Measurements from ENCODE around the gene RPS8.

RPS8 gene

DNA sequence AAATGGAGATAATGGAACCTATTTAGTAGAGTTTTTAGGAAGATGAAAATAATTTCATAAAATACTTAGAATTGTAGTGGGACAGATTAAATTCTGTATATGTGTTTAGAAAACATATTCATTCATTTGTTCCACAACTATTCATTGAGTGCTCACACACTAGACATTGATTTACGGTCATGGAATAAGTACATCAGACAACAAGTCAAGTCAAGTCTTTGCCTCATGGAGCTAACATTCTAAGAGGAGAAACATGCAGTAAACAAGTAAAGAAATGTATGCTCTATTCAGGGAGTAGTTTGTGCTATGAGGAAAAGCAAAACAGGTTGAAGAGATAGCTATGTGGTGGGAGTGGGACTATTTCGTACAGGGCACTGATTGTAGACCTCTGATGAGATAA lies 42.0 kb downstream of the RPS8 start:
- TF ChIP-seq, protein P1, sequence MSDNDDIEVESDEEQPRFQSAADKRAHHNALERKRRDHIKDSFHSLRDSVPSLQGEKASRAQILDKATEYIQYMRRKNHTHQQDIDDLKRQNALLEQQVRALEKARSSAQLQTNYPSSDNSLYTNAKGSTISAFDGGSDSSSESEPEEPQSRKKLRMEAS (IDR thresholded peaks at IDR 0.05), result no peak
- no peak for TF ChIP-seq TAF1 (IDR thresholded peaks at IDR 0.05; ENCODE audit: low read depth)

DNA sequence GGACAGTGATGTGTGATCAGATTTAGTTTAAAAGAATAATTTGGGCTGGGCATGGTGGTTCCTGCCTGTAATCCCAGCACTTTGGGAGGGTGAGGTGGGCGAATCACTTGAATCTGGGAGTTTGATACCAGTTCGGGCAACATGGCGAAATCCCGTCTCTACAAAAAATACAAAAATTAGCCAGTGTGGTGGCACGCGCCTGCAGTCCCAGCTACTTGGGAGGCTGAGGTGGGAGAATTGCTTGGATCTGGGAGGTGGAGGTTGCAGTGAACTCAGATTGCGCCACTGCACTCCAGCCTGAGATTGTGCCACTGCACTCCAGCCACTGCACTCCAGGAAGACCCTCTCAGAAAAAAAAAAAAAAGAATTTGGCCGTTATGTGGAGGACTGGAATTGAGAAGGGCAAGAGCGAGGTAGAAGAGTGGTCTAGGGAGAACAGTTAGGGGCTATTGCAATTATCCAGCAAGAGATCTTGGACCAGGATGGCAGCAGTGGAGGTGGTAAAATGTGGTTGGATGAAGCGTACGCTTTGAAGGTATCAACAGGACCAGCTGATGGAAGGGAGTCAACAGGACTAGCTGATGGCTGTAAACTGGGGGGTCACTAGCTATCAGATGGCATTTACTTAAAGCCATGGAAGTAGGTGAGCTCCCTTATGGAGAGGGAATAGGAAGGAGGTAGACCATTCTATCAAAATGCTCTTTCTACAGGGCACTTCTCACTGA lies 42.6 kb downstream of the RPS8 start:
- TF ChIP-seq ZBTB7A (IDR thresholded peaks at IDR 0.05; ENCODE audit: low read depth), result no peak
- TF ChIP-seq CREB1 (IDR thresholded peaks at IDR 0.05; ENCODE audit: low read depth), result no peak
- TF ChIP-seq TCF12 (IDR thresholded peaks at IDR 0.05; ENCODE audit: low read depth), result no peak
- TF ChIP-seq, protein P2, sequence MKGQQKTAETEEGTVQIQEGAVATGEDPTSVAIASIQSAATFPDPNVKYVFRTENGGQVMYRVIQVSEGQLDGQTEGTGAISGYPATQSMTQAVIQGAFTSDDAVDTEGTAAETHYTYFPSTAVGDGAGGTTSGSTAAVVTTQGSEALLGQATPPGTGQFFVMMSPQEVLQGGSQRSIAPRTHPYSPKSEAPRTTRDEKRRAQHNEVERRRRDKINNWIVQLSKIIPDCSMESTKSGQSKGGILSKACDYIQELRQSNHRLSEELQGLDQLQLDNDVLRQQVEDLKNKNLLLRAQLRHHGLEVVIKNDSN (IDR thresholded peaks at IDR 0.05), result no peak
- no peak for TF ChIP-seq CEBPB (IDR thresholded peaks at IDR 0.05)
- TF ChIP-seq EGR1 (IDR thresholded peaks at IDR 0.05), result no peak
- TF ChIP-seq, protein P3, sequence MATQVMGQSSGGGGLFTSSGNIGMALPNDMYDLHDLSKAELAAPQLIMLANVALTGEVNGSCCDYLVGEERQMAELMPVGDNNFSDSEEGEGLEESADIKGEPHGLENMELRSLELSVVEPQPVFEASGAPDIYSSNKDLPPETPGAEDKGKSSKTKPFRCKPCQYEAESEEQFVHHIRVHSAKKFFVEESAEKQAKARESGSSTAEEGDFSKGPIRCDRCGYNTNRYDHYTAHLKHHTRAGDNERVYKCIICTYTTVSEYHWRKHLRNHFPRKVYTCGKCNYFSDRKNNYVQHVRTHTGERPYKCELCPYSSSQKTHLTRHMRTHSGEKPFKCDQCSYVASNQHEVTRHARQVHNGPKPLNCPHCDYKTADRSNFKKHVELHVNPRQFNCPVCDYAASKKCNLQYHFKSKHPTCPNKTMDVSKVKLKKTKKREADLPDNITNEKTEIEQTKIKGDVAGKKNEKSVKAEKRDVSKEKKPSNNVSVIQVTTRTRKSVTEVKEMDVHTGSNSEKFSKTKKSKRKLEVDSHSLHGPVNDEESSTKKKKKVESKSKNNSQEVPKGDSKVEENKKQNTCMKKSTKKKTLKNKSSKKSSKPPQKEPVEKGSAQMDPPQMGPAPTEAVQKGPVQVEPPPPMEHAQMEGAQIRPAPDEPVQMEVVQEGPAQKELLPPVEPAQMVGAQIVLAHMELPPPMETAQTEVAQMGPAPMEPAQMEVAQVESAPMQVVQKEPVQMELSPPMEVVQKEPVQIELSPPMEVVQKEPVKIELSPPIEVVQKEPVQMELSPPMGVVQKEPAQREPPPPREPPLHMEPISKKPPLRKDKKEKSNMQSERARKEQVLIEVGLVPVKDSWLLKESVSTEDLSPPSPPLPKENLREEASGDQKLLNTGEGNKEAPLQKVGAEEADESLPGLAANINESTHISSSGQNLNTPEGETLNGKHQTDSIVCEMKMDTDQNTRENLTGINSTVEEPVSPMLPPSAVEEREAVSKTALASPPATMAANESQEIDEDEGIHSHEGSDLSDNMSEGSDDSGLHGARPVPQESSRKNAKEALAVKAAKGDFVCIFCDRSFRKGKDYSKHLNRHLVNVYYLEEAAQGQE (IDR thresholded peaks at IDR 0.05; ENCODE audit: low read depth), result no peak
- TF ChIP-seq, protein P1 (IDR thresholded peaks at IDR 0.05), result no peak
- no peak for TF ChIP-seq TAF1 (IDR thresholded peaks at IDR 0.05; ENCODE audit: low read depth)
- TF ChIP-seq EP300 (IDR thresholded peaks at IDR 0.05; ENCODE audit: borderline replicate concordance), result no peak

DNA sequence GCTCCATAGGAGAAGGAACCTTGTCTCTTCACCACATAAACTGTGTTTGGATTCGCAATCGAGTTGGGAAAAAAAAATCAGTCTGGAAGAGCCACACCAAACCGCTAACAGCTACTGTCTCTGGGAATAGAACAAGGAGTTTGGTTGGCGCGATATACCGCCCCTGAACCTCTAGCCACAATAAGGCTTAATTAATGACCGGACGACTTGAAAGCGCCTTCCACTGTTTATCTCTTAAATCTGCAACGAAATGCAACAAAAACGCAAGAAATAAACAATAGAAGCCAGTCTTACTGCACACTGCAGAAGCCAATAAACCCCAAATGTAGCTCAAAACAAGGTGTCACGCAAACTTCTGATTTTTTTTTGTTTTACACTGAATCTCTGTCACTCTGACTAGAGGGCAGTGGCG lies 43.9 kb downstream of the RPS8 start:
- no peak for TF ChIP-seq FOXM1 (IDR thresholded peaks at IDR 0.05; ENCODE audit: borderline replicate concordance, low read depth)
- TF ChIP-seq EGR1 (IDR thresholded peaks at IDR 0.05), result no peak
- no peak for TF ChIP-seq TCF12 (IDR thresholded peaks at IDR 0.05; ENCODE audit: low read depth)
- TF ChIP-seq, protein P3 (IDR thresholded peaks at IDR 0.05; ENCODE audit: low read depth), result no peak
- TF ChIP-seq CEBPB (IDR thresholded peaks at IDR 0.05), result no peak
- TF ChIP-seq EP300 (IDR thresholded peaks at IDR 0.05; ENCODE audit: borderline replicate concordance), result no peak; the same call in 1 of the 2 replicates
- no peak for TF ChIP-seq YY1 (IDR thresholded peaks at IDR 0.05; ENCODE audit: low read depth)
- TF ChIP-seq TAF1 (IDR thresholded peaks at IDR 0.05; ENCODE audit: low read depth), result no peak
- no peak for TF ChIP-seq CREB1 (IDR thresholded peaks at IDR 0.05; ENCODE audit: low read depth)
- TF ChIP-seq ZBTB7A (IDR thresholded peaks at IDR 0.05; ENCODE audit: low read depth), result no peak
- TF ChIP-seq, protein P1 (IDR thresholded peaks at IDR 0.05), result no peak
- TF ChIP-seq TEAD4 (IDR thresholded peaks at IDR 0.05), result no peak
- no peak; the same call in 1 of the 2 replicates for TF ChIP-seq RAD21 (IDR thresholded peaks at IDR 0.05; ENCODE audit: low read depth)

DNA sequence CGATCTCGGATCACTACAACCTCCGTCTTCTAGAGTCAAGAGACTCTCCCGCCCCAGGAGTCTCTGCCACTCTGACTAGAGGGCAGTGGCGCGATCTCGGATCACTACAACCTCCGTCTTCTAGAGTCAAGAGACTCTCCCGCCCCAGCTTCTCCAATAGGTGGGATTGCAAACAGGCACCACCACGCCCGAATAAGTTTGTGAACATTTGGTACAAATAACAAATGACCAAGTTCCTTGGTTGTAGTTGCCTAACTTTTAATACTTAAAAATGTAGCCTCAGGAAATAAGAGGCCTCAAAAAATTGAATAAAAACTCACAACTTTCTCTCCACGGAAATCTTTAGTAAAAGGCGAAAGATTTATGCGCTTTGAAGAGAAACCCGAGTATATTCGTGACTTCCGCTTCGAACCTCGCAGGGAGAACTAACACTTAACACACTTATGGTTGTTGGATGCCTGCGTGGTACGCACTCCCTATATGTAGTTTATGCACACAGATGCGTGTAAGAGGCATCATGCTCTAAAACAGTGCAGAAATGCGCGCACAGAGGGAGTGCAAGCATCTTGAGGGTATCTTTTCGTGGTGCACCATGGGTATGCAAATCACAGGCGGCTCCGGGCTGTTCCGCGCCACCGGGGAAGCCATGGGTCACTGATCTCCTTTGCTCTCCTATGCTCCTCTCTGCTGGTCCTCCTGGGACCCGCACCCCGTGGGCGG lies 44.4 kb downstream of the RPS8 start:
- TF ChIP-seq, protein P3 (IDR thresholded peaks at IDR 0.05; ENCODE audit: low read depth), result no peak
- TF ChIP-seq ZBTB7A (IDR thresholded peaks at IDR 0.05; ENCODE audit: low read depth) (0 out of 2 replicates have a peak, but pooled peaks have one; percentile 10), RAD21 (IDR thresholded peaks at IDR 0.05; ENCODE audit: low read depth) (no peak), CEBPB (IDR thresholded peaks at IDR 0.05) (peak; percentile 43; the same call in 1 of the 2 replicates), EP300 (IDR thresholded peaks at IDR 0.05; ENCODE audit: borderline replicate concordance) (peak; percentile 38), NFIC (IDR thresholded peaks at IDR 0.05) (peak; percentile 51; the same call in 1 of the 2 replicates), EGR1 (IDR thresholded peaks at IDR 0.05) (no peak; the same call in 1 of the 2 replicates), TAF1 (IDR thresholded peaks at IDR 0.05; ENCODE audit: low read depth) (peak; percentile 40; the same call in 1 of the 2 replicates), CREB1 (IDR thresholded peaks at IDR 0.05; ENCODE audit: low read depth) (no peak), TCF12 (IDR thresholded peaks at IDR 0.05; ENCODE audit: low read depth) (peak; percentile 72; the same call in 1 of the 2 replicates), YY1 (IDR thresholded peaks at IDR 0.05; ENCODE audit: low read depth) (peak; percentile 54; the same call in 1 of the 2 replicates), FOXM1 (IDR thresholded peaks at IDR 0.05; ENCODE audit: borderline replicate concordance, low read depth) (peak; percentile 56; the same call in 1 of the 2 replicates), TEAD4 (IDR thresholded peaks at IDR 0.05) (peak; percentile 78)
- TF ChIP-seq, protein P2 (IDR thresholded peaks at IDR 0.05), result 0 out of 2 replicates have a peak, but pooled peaks have one; percentile 3
- TF ChIP-seq, protein P1 (IDR thresholded peaks at IDR 0.05), result no peak; the same call in none of the 2 replicates

Data from Ishikawa (cell line).